ENCODE measurements around the gene PLCD3. TPM values are rescaled to one million over a fixed set of nuclear protein-coding genes. Genes with fewer than 3 reads are reported as not detected.

PLCD3 gene
- total and polyA plus RNA-seq, 9 of the 15 experiments (the other 6 are each of a cell fraction or from before 2014, with no cell fraction given), result 0.20 to 22.6 (median 7.5) TPM

GRCh38 chr17:45132572-45133463, 503 bp upstream of the PLCD3 start (continued):
- TF ChIP-seq TRIM25 (IDR thresholded peaks at IDR 0.05; ENCODE audit: borderline replicate concordance), result no peak
- no peak for TF ChIP-seq PURB (CRISPR knock-in tag; IDR thresholded peaks at IDR 0.05; ENCODE audit: low read depth)
- no peak for TF ChIP-seq FOXJ2 (tag; IDR thresholded peaks at IDR 0.05)
- no peak for TF ChIP-seq YBX1 (IDR thresholded peaks at IDR 0.05)
- TF ChIP-seq KLF10 (CRISPR knock-in tag; IDR thresholded peaks at IDR 0.05), result no peak
- TF ChIP-seq ZNF124 (CRISPR knock-in tag; IDR thresholded peaks at IDR 0.05), result no peak
- TF ChIP-seq NKRF (IDR thresholded peaks at IDR 0.05; ENCODE audit: borderline replicate concordance), result 0 out of 2 replicates have a peak, but pooled peaks have one; percentile 25
- TF ChIP-seq TARDBP (IDR thresholded peaks at IDR 0.05), result no peak
- no peak for TF ChIP-seq POLR2AphosphoS5 (IDR thresholded peaks at IDR 0.05; ENCODE audit: control insufficient read depth, insufficient read depth, low read depth, low read length)
- no peak for TF ChIP-seq MAFG (tag; conservative IDR thresholded peaks at IDR 0.05)
- no peak for TF ChIP-seq ZFP1 (CRISPR knock-in tag; IDR thresholded peaks at IDR 0.05)
- no peak for TF ChIP-seq MYNN (IDR thresholded peaks at IDR 0.05)
- no peak for TF ChIP-seq MYNN (CRISPR knock-in tag; IDR thresholded peaks at IDR 0.05)
- no peak for TF ChIP-seq E2F1 (CRISPR knock-in tag; IDR thresholded peaks at IDR 0.05)
- no peak for TF ChIP-seq ZNF324 (CRISPR knock-in tag; IDR thresholded peaks at IDR 0.05)
- TF ChIP-seq ZNF41 (CRISPR knock-in tag; conservative IDR thresholded peaks at IDR 0.05), result no peak
- no peak for TF ChIP-seq ZFPM2 (CRISPR knock-in tag; IDR thresholded peaks at IDR 0.05)
- TF ChIP-seq TFAM (CRISPR knock-in tag; conservative IDR thresholded peaks at IDR 0.05), result no peak
- no peak for TF ChIP-seq THAP12 (CRISPR knock-in tag; IDR thresholded peaks at IDR 0.05)
- TF ChIP-seq ILK (tag; IDR thresholded peaks at IDR 0.05; ENCODE audit: borderline replicate concordance, low read depth), result no peak
- peak; percentile 24; the same call in 1 of the 2 replicates for TF ChIP-seq MYC (IDR thresholded peaks at IDR 0.05; ENCODE audit: low read depth, low read length)
- peak; percentile 66 for TF ChIP-seq MYC (CRISPR knock-in tag; IDR thresholded peaks at IDR 0.05; ENCODE audit: borderline replicate concordance, low read depth)
- peak; percentile 76 for TF ChIP-seq SP1 (CRISPR knock-in tag; IDR thresholded peaks at IDR 0.05)

Data from K562 (cell line).